Trophoblast cell (in vitro differentiated cells and primary cell): Measurements from ENCODE around the gene EGR2.

Source experiments
- DNase-seq, 2 donors: peaks; one replicate each; pipeline ENCODE4 v3.0.0-alpha.2; 2016
- H2AFZ ChIP-seq: 2 replicates; pipeline ENCODE4 v1.6.1; 2013; ENCODE audit warnings: low read length, moderate library complexity, mild to moderate bottlenecking; ENCODE audit not compliant: insufficient read depth, poor library complexity
- H2AK5ac ChIP-seq: 2 replicates; pipeline ENCODE4 v1.6.1; 2013; ENCODE audit warnings: mild to moderate bottlenecking, low read length
- H2BK120ac ChIP-seq: 2 replicates; pipeline ENCODE4 v1.6.1; 2013; ENCODE audit warnings: low read length, mild to moderate bottlenecking, moderate library complexity; ENCODE audit not compliant: insufficient read depth, poor library complexity
- H2BK12ac ChIP-seq: 2 replicates; pipeline ENCODE4 v1.6.1; 2013; ENCODE audit warnings: mild to moderate bottlenecking, low read length, moderate library complexity
- H2BK5ac ChIP-seq: 2 replicates; pipeline ENCODE4 v1.6.1; 2013; ENCODE audit warnings: low read length, low read depth, moderate library complexity, mild to moderate bottlenecking; ENCODE audit not compliant: poor library complexity
- H3K14ac ChIP-seq: 2 replicates; pipeline ENCODE4 v1.6.1; 2013; ENCODE audit warnings: mild to moderate bottlenecking, low read length
- H3K18ac ChIP-seq: 2 replicates; pipeline ENCODE4 v1.6.1; 2013; ENCODE audit warnings: mild to moderate bottlenecking, low read length
- H3K23ac ChIP-seq: 2 replicates; pipeline ENCODE4 v1.6.1; 2013; ENCODE audit warnings: low read length
- H3K27ac ChIP-seq: 2 replicates; pipeline ENCODE4 v1.5.1; 2013; ENCODE audit warnings: low read depth, mild to moderate bottlenecking, inconsistent platforms, low read length, moderate library complexity
- H3K27me3 ChIP-seq: 2 replicates; pipeline ENCODE4 v1.6.1; 2013; ENCODE audit warnings: inconsistent platforms, mild to moderate bottlenecking, low read length, moderate library complexity; ENCODE audit not compliant: insufficient read depth
- H3K36me3 ChIP-seq, 2 experiments: 1 replicate in 1 of 2; 2 replicates in 1 of 2; pipeline ENCODE4 v1.6.1; 2013; ENCODE audit warnings: low read length in 2 of 2, mild to moderate bottlenecking in 2 of 2, moderate library complexity in 1 of 2; ENCODE audit not compliant: insufficient read depth in 2 of 2, control insufficient read depth in 1 of 2
- H3K4ac ChIP-seq: 2 replicates; pipeline ENCODE4 v1.6.1; 2013; ENCODE audit warnings: low read depth, mild to moderate bottlenecking, low read length, moderate library complexity
- H3K4me1 ChIP-seq, 2 experiments: 1 replicate in 1 of 2; 2 replicates in 1 of 2; pipeline ENCODE4 v1.6.1; 2013; ENCODE audit warnings: low read length in 2 of 2, mild to moderate bottlenecking in 2 of 2, moderate library complexity in 1 of 2; ENCODE audit not compliant: insufficient read depth in 2 of 2, control insufficient read depth in 1 of 2
- H3K4me2 ChIP-seq: 2 replicates; pipeline ENCODE4 v1.6.1; 2013; ENCODE audit warnings: inconsistent platforms, mild to moderate bottlenecking, low read length, moderate library complexity
- H3K4me3 ChIP-seq: 2 replicates; pipeline ENCODE4 v1.5.1; 2013; ENCODE audit warnings: mild to moderate bottlenecking, low read depth, low read length, inconsistent platforms
- H3K79me1 ChIP-seq: one replicate; pipeline ENCODE4 v1.6.1; 2013; ENCODE audit warnings: low read length
- H3K79me2 ChIP-seq: 2 replicates; pipeline ENCODE4 v1.6.1; 2013; ENCODE audit warnings: low read length, mild to moderate bottlenecking; ENCODE audit not compliant: control insufficient read depth, insufficient read depth, poor library complexity
- H3K9ac ChIP-seq: 2 replicates; pipeline ENCODE4 v1.6.1; 2013; ENCODE audit warnings: mild to moderate bottlenecking, low read length
- H3K9me3 ChIP-seq: 2 replicates; pipeline ENCODE4 v1.6.1; 2013; ENCODE audit warnings: low read depth, mild to moderate bottlenecking, control low read depth, inconsistent platforms, low read length; ENCODE audit not compliant: insufficient read depth
- H4K12ac ChIP-seq: 2 replicates; pipeline ENCODE4 v1.6.1; 2013; ENCODE audit warnings: low read depth, mild to moderate bottlenecking, low read length, moderate library complexity
- H4K8ac ChIP-seq: 2 replicates; pipeline ENCODE4 v1.6.1; 2013; ENCODE audit warnings: low read depth, mild to moderate bottlenecking, low read length, moderate library complexity
- H4K91ac ChIP-seq: one replicate; pipeline ENCODE4 v1.6.1; 2013; ENCODE audit warnings: low read depth, mild to moderate bottlenecking, low read length, moderate library complexity
- WGBS: extraction: QIAGEN DNeasy Blood & Tissue Kit; methylation state at CpG from one replicate; pipeline ENCODE4 v1.1.7; 2013; ENCODE audit warnings: missing lambda C conversion rate; ENCODE audit not compliant: insufficient read length, insufficient coverage; ENCODE audit errors: extremely low coverage; 5-methylcytosine and 5-hydroxymethylcytosine counted together

The EGR2 gene

GRCh38 chr10:62801871-62802270 is 14.3 kb downstream of the EGR2 start:
- H3K9me3 ChIP-seq, result peaks cover 4% of the 10 kb centered on the region
- H3K4me2 ChIP-seq, result no peak overlapping the region
- H3K23ac ChIP-seq, result no peak overlapping the region
- H4K8ac ChIP-seq, result no peak overlapping the region
- no peak overlapping the region for H3K14ac ChIP-seq
- H3K4me3 ChIP-seq, result no peak overlapping the region
- no CpG with 5 or more reads among the region's 3 CpGs for WGBS
- H3K79me2 ChIP-seq, result peaks cover 14% of the 10 kb centered on the region
- H4K12ac ChIP-seq, result no peak overlapping the region
- DNase-seq, result no peak
- no peak overlapping the region for H2BK5ac ChIP-seq
- H3K27ac ChIP-seq, result no peak overlapping the region
- H3K9ac ChIP-seq, result no peak overlapping the region
- no peak overlapping the region for H2AK5ac ChIP-seq
- no peaks in the 10 kb centered on the region for H3K27me3 ChIP-seq
- H3K36me3 ChIP-seq, result no peaks in the 10 kb centered on the region
- H2BK120ac ChIP-seq, result no peak overlapping the region
- H3K79me1 ChIP-seq, result peaks cover 17% of the 10 kb centered on the region
- no peak overlapping the region for H2AFZ ChIP-seq
- no peak overlapping the region for H2BK12ac ChIP-seq
- no peak overlapping the region for H3K18ac ChIP-seq
- no peak overlapping the region for H4K91ac ChIP-seq
- H3K4ac ChIP-seq, result no peak overlapping the region
- peaks cover 8 to 10% of the 10 kb centered on the region in 2 experiments for H3K4me1 ChIP-seq

- no peak overlapping the region for H2BK120ac ChIP-seq
- H4K91ac ChIP-seq, result no peak overlapping the region
- H3K4me2 ChIP-seq, result no peak overlapping the region
- H3K9ac ChIP-seq, result no peak overlapping the region
- H3K36me3 ChIP-seq, result no peaks in the 10 kb centered on the region
- no peak overlapping the region for H3K4ac ChIP-seq
- H3K27me3 ChIP-seq, result no peaks in the 10 kb centered on the region
- H2BK5ac ChIP-seq, result no peak overlapping the region
- no peaks in the 10 kb centered on the region for H3K9me3 ChIP-seq
- H4K8ac ChIP-seq, result no peak overlapping the region
- H2AFZ ChIP-seq, result no peak overlapping the region
- no peak overlapping the region for H3K27ac ChIP-seq
- no peaks in the 10 kb centered on the region for H3K79me1 ChIP-seq
- H2AK5ac ChIP-seq, result no peak overlapping the region
- H3K4me3 ChIP-seq, result no peak overlapping the region
- no peak overlapping the region for H3K18ac ChIP-seq
- DNase-seq, result no peak
- no peak overlapping the region for H3K14ac ChIP-seq
- no peaks in the 10 kb centered on the region for H3K4me1 ChIP-seq
- H3K23ac ChIP-seq, result no peak overlapping the region
- no peak overlapping the region for H2BK12ac ChIP-seq
- no peak overlapping the region for H4K12ac ChIP-seq
- no CpG with 5 or more reads among the region's 3 CpGs for WGBS
- H3K79me2 ChIP-seq, result no peaks in the 10 kb centered on the region
Observed at GRCh38 chr10:62796896-62797295, 19.3 kb downstream of the EGR2 start.

- H3K4me2 ChIP-seq, result no peak overlapping the region
- no peak overlapping the region for H3K18ac ChIP-seq
- H3K79me1 ChIP-seq, result no peaks in the 10 kb centered on the region
- no peak overlapping the region for H3K27ac ChIP-seq
- H4K12ac ChIP-seq, result no peak overlapping the region
- no peak overlapping the region for H4K91ac ChIP-seq
- H3K4me1 ChIP-seq, result no peaks in the 10 kb centered on the region
- H3K9me3 ChIP-seq, result no peaks in the 10 kb centered on the region
- H3K27me3 ChIP-seq, result no peaks in the 10 kb centered on the region
- H2BK12ac ChIP-seq, result no peak overlapping the region
- H4K8ac ChIP-seq, result no peak overlapping the region
- no peak overlapping the region for H3K23ac ChIP-seq
- H2AK5ac ChIP-seq, result no peak overlapping the region
- no peak overlapping the region for H2AFZ ChIP-seq
- no CpG with 5 or more reads among the region's 4 CpGs for WGBS
- no peak overlapping the region for H2BK5ac ChIP-seq
- H3K79me2 ChIP-seq, result no peaks in the 10 kb centered on the region
- no peaks in the 10 kb centered on the region for H3K36me3 ChIP-seq
- H3K4ac ChIP-seq, result no peak overlapping the region
- H3K4me3 ChIP-seq, result no peak overlapping the region
- H3K14ac ChIP-seq, result no peak overlapping the region
- no peak overlapping the region for H2BK120ac ChIP-seq
- no peak for DNase-seq
- H3K9ac ChIP-seq, result no peak overlapping the region
Observed at GRCh38 chr10:62795762-62796161, 20.4 kb downstream of the EGR2 start.

- Histone ChIP-seq H3K27me3 (no peaks in the 10 kb centered on the region), H2AFZ (no peak overlapping the region)
Observed at GRCh38 chr10:62795100-62795499, 21.1 kb downstream of the EGR2 start.

More at GRCh38 chr10:62795100-62795499, 21.1 kb downstream of the EGR2 start:
- no peaks in the 10 kb centered on the region for H3K36me3 ChIP-seq
- H3K18ac ChIP-seq, result no peak overlapping the region
- no peaks in the 10 kb centered on the region for H3K79me1 ChIP-seq
- H3K14ac ChIP-seq, result no peak overlapping the region
- H4K91ac ChIP-seq, result no peak overlapping the region
- H3K23ac ChIP-seq, result no peak overlapping the region
- H2BK5ac ChIP-seq, result no peak overlapping the region
- H3K4ac ChIP-seq, result no peak overlapping the region
- H4K8ac ChIP-seq, result no peak overlapping the region
- H2AK5ac ChIP-seq, result no peak overlapping the region
- H4K12ac ChIP-seq, result no peak overlapping the region
- DNase-seq, result no peak
- no peaks in the 10 kb centered on the region for H3K79me2 ChIP-seq
- H3K4me3 ChIP-seq, result no peak overlapping the region
- H2BK12ac ChIP-seq, result no peak overlapping the region
- no peak overlapping the region for H2BK120ac ChIP-seq
- no peak overlapping the region for H3K4me2 ChIP-seq
- H3K9me3 ChIP-seq, result no peaks in the 10 kb centered on the region
- H3K27ac ChIP-seq, result no peak overlapping the region
- no peak overlapping the region for H3K9ac ChIP-seq
- H3K4me1 ChIP-seq, result no peaks in the 10 kb centered on the region
